Measurements from ENCODE around the gene COL7A1. TPM values are rescaled to one million over a fixed set of nuclear protein-coding genes. Genes with fewer than 3 reads are reported as not detected.

Gene COL7A1
- total RNA-seq, 8 experiments from 2014 or later: 7.0 to 27.9 (median 13.0) TPM

Other genes starting within 250 kb of the COL7A1 start
- under 1 TPM in 7 of 8 experiments, not detected in 1; 0.15 to 0.96 (median 0.38) TPM for gene FBXW12, start 223.1 kb downstream of the COL7A1 start, total RNA-seq
- gene PLXNB1, start 165.2 kb downstream of the COL7A1 start, total RNA-seq: 10 to 100 TPM; 20.1 to 54.4 (median 34.7) TPM
- 10 to 100 TPM; 14.9 to 90.4 (median 20.4) TPM for gene CCDC51, start 155.2 kb downstream of the COL7A1 start, total RNA-seq
- 100 to 1,000 TPM; 375 to 754 (median 499) TPM for gene TMA7, start 155.1 kb downstream of the COL7A1 start, total RNA-seq
- gene ATRIP, start 148.6 kb downstream of the COL7A1 start, total RNA-seq: 10 to 100 TPM in 2 of 8 experiments, 1 to 10 TPM in 6; 3.9 to 11.7 (median 5.7) TPM
- 100 to 1,000 TPM in 2 of 8 experiments, 10 to 100 TPM in 6; 70.4 to 252 (median 93.4) TPM for gene SHISA5, start 91.2 kb downstream of the COL7A1 start, total RNA-seq
- gene PFKFB4, start 38.5 kb downstream of the COL7A1 start, total RNA-seq: 10 to 100 TPM in 5 of 8 experiments, 1 to 10 TPM in 3; 3.1 to 36.0 (median 10.4) TPM
- under 1 TPM; 0.11 to 0.66 (median 0.41) TPM for gene UCN2, start 31.5 kb downstream of the COL7A1 start, total RNA-seq
- 100 to 1,000 TPM; 184 to 306 (median 226) TPM for gene UQCRC1, start 14.3 kb upstream of the COL7A1 start, total RNA-seq
- not detected for gene TMEM89, start 26.4 kb upstream of the COL7A1 start, total RNA-seq
- 10 to 100 TPM in 4 of 8 experiments, 1 to 10 TPM in 4; 7.1 to 27.0 (median 10.1) TPM for gene SLC26A6, start 40.1 kb upstream of the COL7A1 start, total RNA-seq
- gene CELSR3, start 67.6 kb upstream of the COL7A1 start, total RNA-seq: 10 to 100 TPM in 5 of 8 experiments, 1 to 10 TPM in 2, under 1 TPM in 1; 0.97 to 53.4 (median 23.0) TPM
- gene NCKIPSD, start 90.6 kb upstream of the COL7A1 start, total RNA-seq: 10 to 100 TPM in 7 of 8 experiments, 1 to 10 TPM in 1; 9.8 to 22.4 (median 13.6) TPM
- gene IP6K2, start 121.9 kb upstream of the COL7A1 start, total RNA-seq: 100 to 1,000 TPM in 7 of 8 experiments, 10 to 100 TPM in 1; 81.9 to 215 (median 154) TPM

All from motor neuron (in vitro differentiated cells).